Stimulated activated CD4-positive, alpha-beta T cell treated with anti-CD3 and anti-CD28 coated beads, TNF-alpha, amount 100 ng/mL, for 4 hours (primary cell): ENCODE measurements around the gene GTPBP2.
"Not testable (repeated sequence)": the region's sequence is repeated elsewhere in the genome, so short reads cannot be mapped to it uniquely, and the experiment has no call there.

Experiments
- DNase-seq, 3 experiments: peaks; one replicate each; pipeline ENCODE4 v3.0.0-alpha.2; 2020; ENCODE audit warnings: low read depth in 3 of 3

The GTPBP2 gene

DNA sequence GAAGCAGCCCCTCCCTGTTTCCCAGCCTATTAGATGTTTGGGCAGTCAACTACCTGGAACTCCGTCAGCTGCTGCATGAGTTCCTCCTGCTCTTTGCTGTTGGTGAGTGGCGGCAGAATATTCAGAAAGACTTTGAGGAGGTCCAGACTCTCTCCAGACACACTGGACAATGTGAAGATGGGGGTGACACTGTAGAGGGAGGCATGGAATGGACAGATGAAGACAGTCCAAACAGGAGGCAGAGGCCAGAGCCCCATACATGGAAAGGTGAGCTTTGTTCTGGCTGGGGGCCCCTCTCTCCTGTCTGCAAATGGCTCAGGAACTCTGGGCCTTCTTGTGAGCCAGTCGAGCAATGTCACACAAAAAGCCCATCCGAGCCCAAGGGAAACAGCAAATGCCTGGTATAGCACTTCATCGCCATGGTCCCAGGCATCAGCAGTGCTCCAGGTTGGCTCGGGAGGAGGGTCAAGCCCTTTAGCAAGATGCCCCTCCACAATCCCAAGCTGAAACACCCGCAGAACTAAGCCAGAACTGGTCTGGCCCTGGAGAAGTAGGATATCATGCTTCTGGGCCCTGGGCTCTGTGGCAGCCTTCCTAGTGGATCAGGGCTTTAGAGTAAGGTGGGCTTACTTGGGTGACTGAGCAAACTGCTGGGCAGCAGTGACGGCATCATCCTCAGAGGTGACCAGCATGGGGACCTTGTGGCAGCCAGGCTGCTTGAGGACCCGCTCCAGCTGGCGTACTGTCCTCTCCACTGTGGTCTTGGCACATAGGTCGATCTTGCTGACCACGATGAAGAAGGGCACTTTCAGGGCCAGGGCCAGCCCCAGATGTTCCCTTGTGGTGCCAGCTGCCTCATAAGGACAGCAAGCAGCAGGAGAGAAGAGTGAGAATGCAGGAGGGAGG lies 4.9 kb downstream of the GTPBP2 start:
- no peak for DNase-seq

DNA sequence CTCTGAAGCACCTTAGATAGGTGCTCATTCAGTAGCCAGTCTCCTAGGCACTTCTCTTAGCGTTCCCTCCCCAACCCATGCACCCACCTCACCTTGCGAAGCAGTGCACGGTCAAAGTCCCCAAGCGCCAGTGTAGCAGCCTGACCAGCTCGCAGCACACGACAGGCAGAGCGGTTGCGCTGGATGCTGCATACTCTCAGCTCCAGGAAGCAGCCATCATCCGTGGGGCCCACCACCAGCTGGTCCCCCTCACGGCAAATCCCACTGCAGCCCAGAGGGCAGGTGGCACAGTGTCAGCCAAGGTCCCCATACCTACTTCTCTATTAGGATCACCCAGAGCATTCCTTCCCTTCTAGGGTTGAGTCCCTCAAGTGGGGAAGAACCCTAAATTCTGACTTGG lies 6.5 kb downstream of the GTPBP2 start:
- no peak for DNase-seq

DNA sequence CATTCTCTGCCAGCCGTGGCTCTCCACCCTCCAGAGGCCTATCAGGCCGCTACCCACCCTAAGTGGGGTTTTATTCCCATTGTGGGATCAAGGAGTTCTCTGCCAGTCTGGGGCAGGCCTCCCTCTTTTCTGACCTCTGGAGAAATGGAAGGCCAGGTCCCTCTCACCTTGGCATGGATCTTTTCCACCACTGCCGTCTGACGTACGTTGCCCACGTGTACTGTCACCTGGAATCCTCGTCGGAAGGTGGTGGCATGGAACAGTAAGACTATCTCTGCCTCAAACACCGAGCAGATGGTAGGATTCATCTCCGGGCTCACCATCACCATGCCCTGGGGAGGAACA lies 7.3 kb downstream of the GTPBP2 start:
- DNase-seq: no peak

DNA sequence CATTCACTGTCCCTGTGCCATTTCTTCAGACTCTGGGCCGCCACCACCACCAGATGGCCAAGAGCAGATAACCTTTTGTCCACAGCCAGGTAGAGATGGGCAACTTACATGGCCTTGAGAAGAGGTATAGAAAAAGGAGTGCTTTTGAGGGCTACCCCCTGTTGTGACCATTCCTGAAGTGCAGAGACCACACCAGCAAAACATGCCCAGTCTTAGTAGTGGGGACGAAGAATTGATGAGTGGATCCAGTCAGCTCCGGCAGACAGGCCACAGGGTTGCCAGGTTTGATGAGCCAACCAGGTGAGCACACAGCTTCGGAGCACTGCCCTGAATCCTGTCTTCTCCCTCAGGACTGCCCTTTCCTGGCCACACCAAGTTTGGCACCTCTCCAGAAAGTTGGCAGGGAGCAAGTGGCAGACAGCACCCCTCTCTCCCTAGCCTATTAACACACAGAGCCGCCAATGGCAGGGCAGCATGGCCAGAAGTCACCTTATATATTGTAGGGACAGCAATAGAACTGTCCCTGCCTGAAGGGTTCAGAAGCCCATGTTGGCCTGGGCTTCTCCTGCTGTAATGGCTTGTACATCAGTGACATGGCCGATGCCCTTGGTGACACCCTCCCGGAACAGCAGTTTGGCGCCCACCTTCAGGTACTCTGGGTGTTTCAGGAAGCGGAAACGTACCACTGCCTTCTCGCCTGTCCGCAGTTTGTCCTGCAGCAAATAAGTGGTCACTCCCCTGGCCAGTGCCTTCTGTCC lies 7.8 kb downstream of the GTPBP2 start:
- no peak for DNase-seq

DNA sequence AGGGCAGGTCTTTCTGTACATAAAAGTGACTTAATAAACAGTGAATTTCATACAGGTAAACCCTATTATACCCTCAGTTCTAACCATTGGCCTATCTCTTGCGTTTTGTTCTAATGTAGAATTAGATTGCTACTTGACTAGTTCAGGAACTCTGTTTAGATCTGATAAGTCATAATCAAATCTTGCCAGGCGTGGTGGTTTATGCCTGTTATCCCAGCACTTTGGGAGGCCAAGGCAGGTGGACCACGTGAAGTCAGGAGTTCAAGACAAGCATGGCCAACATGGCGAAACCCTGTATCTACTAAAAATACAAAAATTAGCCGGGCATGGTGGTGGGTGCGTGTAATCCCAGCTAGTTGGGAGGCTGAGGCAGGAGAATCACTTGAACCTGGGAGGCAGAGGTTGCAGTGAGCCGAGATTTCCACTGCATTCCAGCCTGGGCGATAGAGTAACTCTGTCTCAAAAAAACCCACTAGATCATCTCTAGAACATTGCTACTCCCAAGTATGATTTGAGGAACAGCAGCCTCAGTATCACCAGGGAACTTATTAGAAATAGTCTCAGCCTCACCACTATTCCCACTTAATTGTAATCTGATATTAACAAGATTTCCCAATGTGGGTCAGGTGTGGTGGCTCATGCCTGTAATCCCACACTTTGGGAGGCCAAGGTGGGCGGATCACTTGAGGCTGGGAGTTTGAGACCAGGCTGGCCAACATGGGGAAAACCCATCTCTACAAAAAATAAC lies 12.2 kb downstream of the GTPBP2 start:
- DNase-seq: no peak

DNA sequence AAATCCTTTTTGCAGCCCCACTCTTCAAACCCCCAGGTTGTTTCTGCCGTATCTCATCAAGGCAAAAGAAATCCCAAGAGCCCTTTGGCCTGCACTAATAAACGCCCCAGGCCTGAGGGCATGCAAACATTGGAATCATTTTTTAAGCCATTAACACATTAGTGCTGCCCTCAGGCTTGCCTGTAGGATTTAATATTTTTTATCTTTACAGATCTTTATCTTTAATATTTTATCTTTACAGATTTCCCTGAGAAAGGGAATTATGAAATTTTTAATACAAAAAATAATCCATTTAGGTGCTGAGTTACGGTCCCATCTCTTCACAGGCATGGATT lies 14.7 kb downstream of the GTPBP2 start:
- no peak for DNase-seq

DNA sequence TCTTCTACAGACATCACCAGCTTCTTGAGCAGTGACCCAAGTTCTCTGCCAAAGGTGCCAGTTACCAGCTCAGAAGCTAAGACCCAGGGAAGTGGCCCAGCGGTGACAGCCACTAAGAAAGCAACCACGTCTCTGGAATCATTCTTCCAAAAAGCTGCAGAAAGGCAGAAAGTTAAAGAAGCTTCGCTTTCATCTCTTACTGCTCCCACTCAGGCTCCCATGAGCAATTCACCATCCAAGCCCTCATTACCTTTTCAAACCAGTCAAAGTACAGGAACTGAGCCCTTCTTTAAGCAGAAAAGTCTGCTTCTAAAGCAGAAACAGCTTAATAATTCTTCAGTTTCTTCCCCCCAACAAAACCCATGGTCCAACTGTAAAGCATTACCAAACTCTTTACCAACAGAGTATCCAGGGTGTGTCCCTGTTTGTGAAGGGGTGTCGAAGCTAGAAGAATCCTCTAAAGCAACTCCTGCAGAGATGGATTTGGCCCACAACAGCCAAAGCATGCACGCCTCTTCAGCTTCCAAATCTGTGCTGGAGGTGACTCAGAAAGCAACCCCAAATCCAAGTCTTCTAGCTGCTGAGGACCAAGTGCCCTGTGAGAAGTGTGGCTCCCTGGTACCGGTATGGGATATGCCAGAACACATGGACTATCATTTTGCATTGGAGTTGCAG lies 15.2 kb downstream of the GTPBP2 start:
- no peak for DNase-seq

DNA sequence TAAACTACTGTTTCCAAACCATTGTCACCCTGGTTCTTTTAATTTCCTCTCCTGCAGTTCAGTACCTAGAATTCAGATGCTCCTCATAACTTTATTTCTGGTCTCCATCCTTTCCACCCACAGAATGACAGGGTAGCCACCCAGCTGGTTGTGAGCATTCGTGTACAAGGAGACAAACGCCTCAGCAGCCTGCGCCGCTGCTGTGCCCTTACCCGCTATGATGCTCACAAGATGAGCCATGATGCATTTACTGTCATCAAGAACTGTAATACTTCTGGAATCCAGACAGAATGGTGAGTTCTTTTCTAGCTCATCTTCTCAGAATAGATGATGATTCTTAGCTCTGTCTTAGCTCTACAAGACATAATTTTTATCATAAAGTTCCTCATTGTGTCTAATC lies 18.6 kb downstream of the GTPBP2 start:
- DNase-seq: no peak

DNA sequence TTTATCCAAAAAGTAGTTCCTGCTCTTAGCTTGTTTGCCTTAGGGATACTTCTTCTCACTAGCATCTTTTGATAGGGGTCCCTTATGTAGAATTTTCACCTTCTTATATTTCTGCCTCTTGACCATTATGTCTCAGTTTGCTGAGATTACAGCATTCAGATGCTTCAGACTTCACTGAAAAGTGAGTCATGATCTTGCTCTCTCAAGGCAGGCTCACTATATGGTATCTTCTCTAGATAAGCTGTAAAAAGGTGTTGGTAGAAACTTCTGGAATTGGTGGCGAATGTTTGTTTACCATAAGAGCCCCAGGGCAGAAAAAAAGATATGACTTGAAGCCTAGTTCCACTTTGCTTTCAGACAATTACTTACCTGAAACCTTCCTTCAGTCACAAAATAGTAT lies 19.7 kb downstream of the GTPBP2 start:
- DNase-seq: no peak

DNA sequence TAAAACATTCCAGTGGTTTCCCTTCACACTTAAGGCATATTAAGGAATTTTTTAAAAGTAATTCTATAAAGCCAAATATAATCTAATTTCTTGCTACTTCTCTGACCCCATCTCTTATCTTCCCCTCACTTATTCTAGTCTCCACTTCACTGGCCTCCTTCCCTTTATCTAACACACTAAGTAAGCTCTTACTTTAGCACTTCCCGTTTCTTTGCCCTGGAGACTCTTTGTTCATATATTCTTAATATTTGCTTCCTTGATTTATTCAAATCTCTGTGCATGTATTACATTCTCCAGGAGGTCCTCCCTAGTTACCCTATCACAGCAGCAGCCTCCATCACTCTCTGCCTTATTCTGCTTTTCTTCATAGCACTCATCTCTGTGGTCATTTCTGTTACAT lies 20.3 kb downstream of the GTPBP2 start:
- no peak for DNase-seq

DNA sequence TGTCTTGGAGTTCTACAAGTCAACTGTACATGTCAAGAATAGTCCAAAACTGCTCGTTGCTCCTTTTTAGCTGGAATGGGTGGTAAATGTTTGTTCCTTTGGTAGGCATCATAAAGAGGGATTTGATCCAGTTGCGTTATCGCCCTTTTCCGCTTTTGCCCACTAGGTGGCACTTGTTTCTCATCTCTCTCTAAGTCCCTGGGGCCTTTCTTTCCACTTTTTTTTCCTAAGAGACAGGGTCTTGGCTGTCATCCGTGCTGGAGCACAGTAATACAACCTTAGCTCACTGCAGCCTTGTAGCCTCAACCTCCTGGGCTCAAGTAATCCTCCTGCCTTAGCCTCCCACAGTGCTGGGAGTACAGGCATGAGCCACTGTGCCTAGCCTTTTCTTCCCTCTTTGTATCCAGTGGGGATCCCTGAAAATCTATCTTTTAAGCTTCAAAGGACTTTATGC lies 20.7 kb downstream of the GTPBP2 start:
- DNase-seq: peak; percentile 17 to 37 (median 28)

DNA sequence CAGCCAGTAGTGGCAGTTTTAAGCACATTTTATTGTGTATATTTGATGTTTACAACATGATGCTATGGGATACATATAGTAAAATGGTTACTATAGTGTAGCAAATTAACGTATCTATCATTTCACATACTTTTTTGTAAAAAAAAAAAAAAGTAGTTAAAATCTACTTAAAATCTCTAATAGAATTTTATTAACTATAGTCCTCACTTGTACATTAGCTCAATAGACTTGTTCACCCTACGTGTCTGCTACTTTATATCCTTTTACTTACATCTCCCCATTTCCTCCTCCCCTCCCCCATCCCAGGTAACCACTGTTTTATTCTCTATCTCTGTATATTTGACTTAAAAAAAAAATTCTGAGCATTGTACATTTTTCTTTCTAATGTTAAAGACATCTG lies 23.0 kb downstream of the GTPBP2 start:
- DNase-seq: no peak

DNA sequence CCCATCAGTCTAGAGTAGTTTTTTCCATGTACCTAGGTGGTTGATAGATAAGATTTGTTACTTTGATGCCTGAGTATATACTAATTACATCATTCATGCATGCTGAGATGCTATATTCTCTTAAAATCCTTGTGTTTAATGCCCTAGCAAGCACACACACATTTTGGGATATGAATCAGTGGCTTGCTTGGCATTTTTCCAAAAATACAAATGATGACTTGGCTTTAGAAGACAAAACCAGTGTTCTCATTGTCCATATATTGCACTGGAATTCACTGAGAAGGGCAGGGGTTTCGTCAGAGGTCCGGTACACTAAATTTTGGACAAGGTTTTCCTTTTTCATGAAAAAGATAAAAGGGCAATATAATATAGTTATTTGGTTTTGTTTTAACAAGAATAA lies 24.9 kb downstream of the GTPBP2 start:
- no peak for DNase-seq

DNA sequence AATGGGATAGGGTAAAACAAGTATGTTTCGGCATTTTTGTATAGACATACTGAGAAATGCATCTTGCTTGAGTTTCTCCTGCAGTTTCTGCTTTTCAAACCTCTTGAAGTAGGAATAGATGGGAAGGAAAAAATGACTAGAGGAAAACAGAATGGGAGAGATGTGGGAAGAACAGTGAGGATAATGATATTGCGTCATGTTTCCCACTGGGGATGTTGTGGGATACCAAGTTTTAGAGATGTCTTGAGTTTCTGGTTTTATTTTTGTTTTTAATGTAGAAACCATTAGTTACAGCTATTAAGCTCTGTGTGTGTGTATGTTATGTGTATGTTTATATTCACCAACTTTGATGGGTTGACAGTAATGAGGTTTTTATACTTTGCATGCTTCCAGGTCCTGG lies 28.5 kb downstream of the GTPBP2 start:
- no peak for DNase-seq

DNA sequence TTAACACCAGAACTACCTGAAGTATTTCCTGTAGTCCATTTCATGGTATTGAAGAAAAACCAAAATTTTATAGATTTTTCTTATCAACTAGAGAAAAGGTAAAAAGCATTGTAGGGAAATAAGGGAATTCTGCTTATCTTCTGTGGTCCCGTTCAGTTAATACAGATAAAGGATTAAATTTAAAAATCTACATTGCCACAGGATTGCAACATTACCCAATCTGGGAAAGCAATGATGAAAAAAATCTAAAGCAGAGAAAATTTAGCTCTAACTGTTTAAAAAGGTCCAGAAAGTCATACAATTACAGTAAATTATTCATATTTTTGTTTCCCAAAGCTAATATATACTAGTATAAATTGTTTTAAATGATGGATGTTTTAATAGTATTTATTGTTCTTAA lies 35.1 kb downstream of the GTPBP2 start:
- no peak for DNase-seq

DNA sequence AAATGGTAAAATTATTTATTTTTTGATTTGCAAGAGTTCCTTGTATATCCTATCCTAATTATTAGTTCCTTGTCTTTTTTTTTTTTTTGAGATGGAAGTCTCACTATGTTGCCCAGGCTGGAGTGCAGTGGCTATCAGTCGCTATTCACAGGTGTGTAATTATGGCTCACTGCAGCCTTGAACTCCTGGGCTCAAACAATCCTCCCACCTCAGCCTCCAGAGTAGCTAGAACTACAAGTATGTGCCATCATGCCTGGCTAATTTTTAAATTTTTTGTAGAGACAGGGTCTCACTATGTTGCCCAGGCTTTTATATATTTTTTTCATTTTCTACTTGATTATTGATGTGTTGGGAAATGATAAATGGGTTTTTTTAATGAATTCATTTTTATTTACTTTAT lies 39.5 kb downstream of the GTPBP2 start:
- not testable (repeated sequence) for DNase-seq

DNA sequence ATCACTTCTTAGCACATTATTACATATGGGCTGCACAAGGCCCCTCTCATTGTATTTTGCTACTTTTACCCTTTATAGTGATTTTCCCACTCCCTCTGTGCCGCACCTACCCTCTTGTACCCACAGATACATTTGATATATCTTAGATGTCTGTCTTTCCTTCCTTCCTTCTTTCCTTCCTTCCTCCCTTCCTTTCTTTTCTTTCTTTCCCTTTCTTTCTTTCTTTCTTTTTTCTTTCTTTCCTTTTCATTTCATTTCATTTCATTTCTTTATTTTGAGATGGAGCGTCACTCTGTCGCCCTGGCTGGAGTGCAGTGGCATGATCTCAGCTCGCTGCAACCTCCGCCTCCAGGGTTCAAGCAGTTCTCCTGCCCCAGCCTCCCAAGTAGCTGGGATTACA lies 40.9 kb downstream of the GTPBP2 start:
- DNase-seq: no peak

DNA sequence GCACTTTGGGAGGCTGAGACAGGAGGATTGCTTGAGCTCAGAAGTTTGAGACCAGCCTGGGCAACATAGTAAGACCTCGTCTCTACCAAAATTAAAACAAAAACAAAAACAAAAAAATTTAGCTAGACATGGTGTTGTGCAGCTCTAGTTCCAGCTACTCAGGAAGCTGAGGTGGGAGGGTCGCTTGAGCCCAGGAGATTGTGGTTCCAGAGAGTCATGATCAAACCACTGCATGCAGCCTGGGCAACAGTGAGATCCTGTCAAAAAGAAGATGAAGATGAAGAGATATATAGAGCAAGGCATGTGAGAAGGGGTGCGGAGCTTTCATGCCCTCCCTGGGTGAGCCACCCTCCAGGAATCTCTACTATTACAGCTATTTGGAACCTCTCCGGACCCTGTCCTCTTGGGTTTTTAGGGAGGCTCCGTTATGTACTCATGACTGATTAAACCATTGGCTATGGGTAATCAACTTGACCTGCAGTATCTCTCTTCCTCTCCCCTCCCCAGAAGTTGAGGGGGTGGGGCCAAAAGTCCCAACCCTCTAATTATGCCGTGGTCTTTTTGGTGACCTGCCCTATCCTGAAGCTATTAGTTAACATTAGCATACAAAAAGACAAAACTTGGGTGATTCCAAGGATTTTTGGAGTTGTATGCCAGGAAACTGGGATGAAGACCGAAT lies 44.0 kb downstream of the GTPBP2 start:
- no peak for DNase-seq

DNA sequence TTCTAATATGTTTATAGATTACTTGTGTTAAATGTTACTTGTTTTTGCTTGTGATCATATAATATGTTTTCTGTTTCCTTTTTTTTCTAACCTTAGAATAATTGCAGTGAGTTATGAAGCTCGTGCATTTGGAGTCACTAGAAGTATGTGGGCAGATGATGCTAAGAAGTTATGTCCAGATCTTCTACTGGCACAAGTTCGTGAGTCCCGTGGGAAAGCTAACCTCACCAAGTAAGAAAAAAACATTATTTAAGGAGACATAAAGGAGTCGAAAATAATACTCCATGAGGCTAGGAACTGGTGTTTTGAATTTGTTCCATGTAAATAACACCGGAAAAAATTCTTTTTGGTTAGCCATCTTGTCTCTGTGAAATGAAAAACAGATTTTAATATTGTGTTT lies 46.2 kb downstream of the GTPBP2 start:
- DNase-seq: no peak

DNA sequence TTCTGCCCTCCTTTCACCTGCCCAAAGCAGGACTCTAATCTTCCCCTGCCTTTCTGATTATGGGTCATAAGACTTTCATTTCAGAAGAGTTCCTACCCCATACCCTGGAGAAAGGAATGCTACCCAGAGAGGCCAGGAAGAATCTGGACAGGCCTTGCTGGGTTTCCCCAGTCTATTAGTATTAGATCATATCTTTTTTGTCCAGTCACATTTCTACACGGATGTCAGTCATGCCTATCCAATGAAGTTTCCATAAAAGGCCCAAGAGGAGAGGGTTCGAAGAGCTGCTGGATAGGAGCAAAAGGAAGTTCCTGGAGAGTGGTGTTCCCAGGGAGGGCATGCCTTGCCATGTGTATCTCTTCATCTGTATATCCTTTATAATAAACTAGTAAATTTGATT lies 49.9 kb downstream of the GTPBP2 start:
- no peak for DNase-seq

DNA sequence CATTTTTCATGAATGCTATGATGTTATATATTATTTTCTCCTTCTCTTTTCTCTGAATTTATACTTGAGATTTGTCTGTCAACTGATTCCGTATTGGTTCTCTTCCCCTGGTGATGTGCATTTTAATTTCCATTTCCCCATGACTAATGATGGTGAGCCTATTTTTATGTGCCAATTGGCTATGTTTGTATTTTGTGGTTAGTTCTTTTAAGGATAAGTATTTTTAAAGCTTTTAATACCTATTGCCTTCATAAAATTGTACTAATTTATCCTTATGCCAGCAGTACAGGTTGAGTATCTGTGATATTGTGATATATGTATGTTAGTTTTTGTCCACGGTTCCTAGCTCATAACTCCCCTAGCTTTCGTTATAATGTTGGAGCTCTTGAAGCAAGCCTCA lies 50.3 kb downstream of the GTPBP2 start:
- DNase-seq: no peak
